WTC11 (cell line): ENCODE measurements around the gene C5orf24. TPM values are rescaled to one million over a fixed set of nuclear protein-coding genes. Genes with fewer than 3 reads are reported as not detected.

Experiments
- CREM ChIP-seq: sonication (generic); formaldehyde crosslinking; IDR thresholded peaks from 2 replicates; pipeline ENCODE4 v1.8.1; 2022; ENCODE audit warnings: mild to moderate bottlenecking, missing genetic modification reagents, moderate library complexity
- ELF4 ChIP-seq: sonication (generic); formaldehyde crosslinking; IDR thresholded peaks from 2 replicates; pipeline ENCODE4 v1.8.1; 2022; ENCODE audit warnings: low read depth, mild to moderate bottlenecking, moderate library complexity, missing genetic modification reagents
- ESRRA ChIP-seq: sonication (generic); formaldehyde crosslinking; IDR thresholded peaks from 2 replicates; pipeline ENCODE4 v1.8.1; 2022; ENCODE audit warnings: mild to moderate bottlenecking, missing genetic modification reagents, borderline replicate concordance
- ETV6 ChIP-seq: sonication (generic); formaldehyde crosslinking; IDR thresholded peaks from 2 replicates; pipeline ENCODE4 v1.8.1; 2022; ENCODE audit warnings: mild to moderate bottlenecking, missing genetic modification reagents
- FOXP1 ChIP-seq: sonication (generic); formaldehyde crosslinking; IDR thresholded peaks from 2 replicates; pipeline ENCODE4 v1.8.0; 2022; ENCODE audit warnings: missing genetic modification reagents, mild to moderate bottlenecking, moderate library complexity, borderline replicate concordance
- FOXP4 ChIP-seq: sonication (generic); formaldehyde crosslinking; IDR thresholded peaks from 2 replicates; pipeline ENCODE4 v1.8.0; 2022; ENCODE audit warnings: mild to moderate bottlenecking, missing genetic modification reagents
- GRHL2 ChIP-seq: fragments of 250-450 bp; sonication (Bioruptor Pico); IDR thresholded peaks from 2 replicates; pipeline ENCODE4 v1.8.0; 2022; ENCODE audit warnings: mild to moderate bottlenecking, moderate library complexity; ENCODE audit not compliant: insufficient replicate concordance, severe bottlenecking
- IRF2 ChIP-seq: sonication (generic); formaldehyde crosslinking; IDR thresholded peaks from 2 replicates; pipeline ENCODE4 v1.8.0; 2022; ENCODE audit warnings: low read depth, missing genetic modification reagents, borderline replicate concordance
- KAT7 ChIP-seq: sonication (generic); formaldehyde crosslinking; IDR thresholded peaks from 2 replicates; pipeline ENCODE4 v1.8.1; 2023; ENCODE audit warnings: missing genetic modification reagents, mild to moderate bottlenecking, borderline replicate concordance
- NR2C2 ChIP-seq: sonication (generic); formaldehyde crosslinking; IDR thresholded peaks from 2 replicates; pipeline ENCODE4 v1.8.0; 2022; ENCODE audit warnings: mild to moderate bottlenecking, missing genetic modification reagents
- OVOL2 ChIP-seq: fragments of 250-450 bp; sonication (Bioruptor Pico); IDR thresholded peaks from 2 replicates; pipeline ENCODE4 v1.9.0; 2021; ENCODE audit warnings: mild to moderate bottlenecking, borderline replicate concordance
- PRRX2 ChIP-seq: fragments of 250-450 bp; sonication (Bioruptor Pico); IDR thresholded peaks from 2 replicates; pipeline ENCODE4 v1.8.0; 2021; ENCODE audit warnings: mild to moderate bottlenecking
- SMAD3 ChIP-seq: sonication (generic); formaldehyde crosslinking; IDR thresholded peaks from 2 replicates; pipeline ENCODE4 v1.8.0; 2022; ENCODE audit warnings: missing genetic modification reagents, mild to moderate bottlenecking, borderline replicate concordance
- SMAD4 ChIP-seq: sonication (generic); formaldehyde crosslinking; IDR thresholded peaks from 2 replicates; pipeline ENCODE4 v1.8.0; 2022; ENCODE audit warnings: mild to moderate bottlenecking, missing genetic modification reagents
- ZBTB43 ChIP-seq: sonication (generic); formaldehyde crosslinking; IDR thresholded peaks from 2 replicates; pipeline ENCODE4 v1.8.1; 2023; ENCODE audit warnings: mild to moderate bottlenecking, missing genetic modification reagents
- ZNF121 ChIP-seq: sonication (generic); formaldehyde crosslinking; IDR thresholded peaks from 2 replicates; pipeline ENCODE4 v1.8.0; 2023; ENCODE audit warnings: missing genetic modification reagents
- ZNF263 ChIP-seq: sonication (generic); formaldehyde crosslinking; IDR thresholded peaks from 2 replicates; pipeline ENCODE4 v1.8.1; 2022; ENCODE audit warnings: low read depth, mild to moderate bottlenecking, moderate library complexity, missing genetic modification reagents
- ZNF281 ChIP-seq: sonication (generic); formaldehyde crosslinking; IDR thresholded peaks from 2 replicates; pipeline ENCODE4 v1.8.0; 2023; ENCODE audit warnings: mild to moderate bottlenecking, missing genetic modification reagents
- ZNF671 ChIP-seq: fragments of 250-450 bp; sonication (Bioruptor Pico); IDR thresholded peaks from 2 replicates; pipeline ENCODE4 v1.8.0; 2021; ENCODE audit warnings: mild to moderate bottlenecking
- ZSCAN18 ChIP-seq: fragments of 250-450 bp; sonication (Bioruptor Pico); IDR thresholded peaks from 2 replicates; pipeline ENCODE4 v2.1.2; 2022; ENCODE audit warnings: mild to moderate bottlenecking, moderate library complexity
- total RNA-seq: library from RNA; stranded (reverse); gene quantifications from 3 replicates; pipeline ENCODE4 v1.2.3, GENCODE V29; 2021
- TF ChIP-seq, protein P1 (sequence below): fragments of 250-450 bp; sonication (Bioruptor Pico); IDR thresholded peaks from 2 replicates; pipeline ENCODE4 v1.9.0; 2021; ENCODE audit warnings: moderate library complexity, mild to moderate bottlenecking, inconsistent platforms, borderline replicate concordance
- TF ChIP-seq, protein P2 (sequence below): sonication (generic); formaldehyde crosslinking; IDR thresholded peaks from 2 replicates; pipeline ENCODE4 v1.8.1; 2022; ENCODE audit warnings: mild to moderate bottlenecking, missing genetic modification reagents, moderate library complexity, borderline replicate concordance
- TF ChIP-seq, protein P3 (sequence below): sonication (generic); formaldehyde crosslinking; IDR thresholded peaks from 2 replicates; pipeline ENCODE4 v1.8.1; 2022; ENCODE audit warnings: low read depth, mild to moderate bottlenecking, moderate library complexity, missing genetic modification reagents, borderline replicate concordance
- TF ChIP-seq, protein P4 (sequence below): sonication (generic); formaldehyde crosslinking; IDR thresholded peaks from 2 replicates; pipeline ENCODE4 v1.8.0; 2022; ENCODE audit warnings: mild to moderate bottlenecking, missing genetic modification reagents

The C5orf24 gene
- total RNA-seq, 1 experiment from 2014 or later, result 15.7 TPM

GRCh38 chr5:134845852-134846640 lies at the start of gene C5orf24 (continued):
- TF ChIP-seq ETV6 (CRISPR knock-in tag) (0 out of 2 replicates have a peak, but pooled peaks have one; percentile 56), GRHL2 (CRISPR knock-in tag) (no peak), KAT7 (CRISPR knock-in tag) (peak; percentile 96), OVOL2 (CRISPR knock-in tag) (0 out of 2 replicates have a peak, but pooled peaks have one; percentile 67), ZNF263 (CRISPR knock-in tag) (no peak), ZNF121 (CRISPR knock-in tag) (peak; percentile 44; the same call in 1 of the 2 replicates), CREM (CRISPR knock-in tag) (peak; percentile 85), FOXP4 (peak; percentile 85), SMAD4 (CRISPR knock-in tag) (no peak), NR2C2 (CRISPR knock-in tag) (no peak; the same call in 1 of the 2 replicates), SMAD3 (CRISPR knock-in tag) (peak; percentile 78; the same call in 1 of the 2 replicates), ELF4 (CRISPR knock-in tag) (no peak), ZNF671 (peak; percentile 51; the same call in 1 of the 2 replicates), ZNF281 (no peak), IRF2 (CRISPR knock-in tag) (peak; percentile 73; the same call in 1 of the 2 replicates), ZSCAN18 (CRISPR knock-in tag) (no peak), ESRRA (CRISPR knock-in tag) (peak; percentile 79; the same call in 1 of the 2 replicates), PRRX2 (CRISPR knock-in tag) (no peak; the same call in 1 of the 2 replicates), FOXP1 (CRISPR knock-in tag) (peak; percentile 98), ZBTB43 (CRISPR knock-in tag) (peak; percentile 94)
- TF ChIP-seq, protein P1, sequence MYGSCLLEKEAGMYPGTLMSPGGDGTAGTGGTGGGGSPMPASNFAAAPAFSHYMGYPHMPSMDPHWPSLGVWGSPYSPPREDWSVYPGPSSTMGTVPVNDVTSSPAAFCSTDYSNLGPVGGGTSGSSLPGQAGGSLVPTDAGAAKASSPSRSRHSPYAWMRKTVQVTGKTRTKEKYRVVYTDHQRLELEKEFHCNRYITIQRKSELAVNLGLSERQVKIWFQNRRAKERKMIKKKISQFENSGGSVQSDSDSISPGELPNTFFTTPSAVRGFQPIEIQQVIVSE (CRISPR knock-in tag), result peak; percentile 76; the same call in 1 of the 2 replicates
- TF ChIP-seq, protein P2, sequence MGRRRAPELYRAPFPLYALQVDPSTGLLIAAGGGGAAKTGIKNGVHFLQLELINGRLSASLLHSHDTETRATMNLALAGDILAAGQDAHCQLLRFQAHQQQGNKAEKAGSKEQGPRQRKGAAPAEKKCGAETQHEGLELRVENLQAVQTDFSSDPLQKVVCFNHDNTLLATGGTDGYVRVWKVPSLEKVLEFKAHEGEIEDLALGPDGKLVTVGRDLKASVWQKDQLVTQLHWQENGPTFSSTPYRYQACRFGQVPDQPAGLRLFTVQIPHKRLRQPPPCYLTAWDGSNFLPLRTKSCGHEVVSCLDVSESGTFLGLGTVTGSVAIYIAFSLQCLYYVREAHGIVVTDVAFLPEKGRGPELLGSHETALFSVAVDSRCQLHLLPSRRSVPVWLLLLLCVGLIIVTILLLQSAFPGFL, result 0 out of 2 replicates have a peak, but pooled peaks have one; percentile 73
- TF ChIP-seq, protein P3, sequence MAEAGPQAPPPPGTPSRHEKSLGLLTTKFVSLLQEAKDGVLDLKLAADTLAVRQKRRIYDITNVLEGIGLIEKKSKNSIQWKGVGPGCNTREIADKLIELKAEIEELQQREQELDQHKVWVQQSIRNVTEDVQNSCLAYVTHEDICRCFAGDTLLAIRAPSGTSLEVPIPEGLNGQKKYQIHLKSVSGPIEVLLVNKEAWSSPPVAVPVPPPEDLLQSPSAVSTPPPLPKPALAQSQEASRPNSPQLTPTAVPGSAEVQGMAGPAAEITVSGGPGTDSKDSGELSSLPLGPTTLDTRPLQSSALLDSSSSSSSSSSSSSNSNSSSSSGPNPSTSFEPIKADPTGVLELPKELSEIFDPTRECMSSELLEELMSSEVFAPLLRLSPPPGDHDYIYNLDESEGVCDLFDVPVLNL (CRISPR knock-in tag), result peak; percentile 85; the same call in 1 of the 2 replicates
- TF ChIP-seq, protein P4, sequence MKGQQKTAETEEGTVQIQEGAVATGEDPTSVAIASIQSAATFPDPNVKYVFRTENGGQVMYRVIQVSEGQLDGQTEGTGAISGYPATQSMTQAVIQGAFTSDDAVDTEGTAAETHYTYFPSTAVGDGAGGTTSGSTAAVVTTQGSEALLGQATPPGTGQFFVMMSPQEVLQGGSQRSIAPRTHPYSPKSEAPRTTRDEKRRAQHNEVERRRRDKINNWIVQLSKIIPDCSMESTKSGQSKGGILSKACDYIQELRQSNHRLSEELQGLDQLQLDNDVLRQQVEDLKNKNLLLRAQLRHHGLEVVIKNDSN (CRISPR knock-in tag), result peak; percentile 12; the same call in 1 of the 2 replicates
